ENCODE results near the gene S100A6. TPM values are rescaled to one million over a fixed set of nuclear protein-coding genes. Genes with fewer than 3 reads are reported as not detected.

The S100A6 gene
- 898 and 1,226 TPM in 2 replicates for polyA plus RNA-seq (2011; rRNA removed)
- polyA plus RNA-seq (2012; cell fraction: cytosol; rRNA removed), result 1,879 and 1,929 TPM in 2 replicates
- 562 and 1,121 TPM in 2 replicates for polyA plus RNA-seq (2012; cell fraction: nucleus; rRNA removed)
- 2,810 to 4,567 TPM (median 3,552 TPM) in 3 replicates for polyA plus RNA-seq (2017; fragmentation: RNase III; extraction: RNeasy Plus Mini Kit Qiagen cat#74134 plus additional on column Dnase treatment)
- polyA minus RNA-seq (2011; rRNA and poly(A)+ RNA removed), result 472 and 476 TPM in 2 replicates

- FAIRE-seq, result no peak
- POLR2A ChIA-PET, result interaction anchor here (0.6 to 7.0 kb wide), 14 partner anchors 11 to 455 kb away, joined by 3 to 114 read pairs (median 8); partner anchors contain the start of genes CHTOP, RPS27, S100A13 and S100A16
- Histone ChIP-seq H3K27ac (peak within 1 kb of the TSS; percentile 98 to 100), H3K9me3 (no peaks in the 10 kb centered on the region), H3K4me2 (peak within 1 kb of the TSS; percentile 97), H3K4me1 (peaks cover 38% of the 10 kb centered on the region), H3K4me3 (peak within 1 kb of the TSS; percentile 68)
- peak; percentile 65 to 74 for DNase-seq (ENCODE audit: low read depth in 1 of 2, low spot score in 1 of 2)
- 0% methylated on average over 8 of the region's 18 CpGs for WGBS (ENCODE audit: missing lambda C conversion rate)
- CTCF ChIA-PET, result interaction anchor here (0.6 to 18.2 kb wide), 16 partner anchors 10 to 361 kb away, joined by 3 to 471 read pairs (median 18); partner anchors contain the start of genes PGLYRP4, S100A1, S100A13 and S100A2
- peak; percentile 37 to 51 for ATAC-seq
- TF ChIP-seq EHF (CRISPR knock-in tag; IDR thresholded peaks at IDR 0.05), result no peak
- no peak for TF ChIP-seq JUNB (IDR thresholded peaks at IDR 0.05)
- TF ChIP-seq EP300 (IDR thresholded peaks at IDR 0.05), result no peak
- no peak for TF ChIP-seq EHMT2 (IDR thresholded peaks at IDR 0.05; ENCODE audit: low read depth)
- TF ChIP-seq CHD4 (IDR thresholded peaks at IDR 0.05; ENCODE audit: borderline replicate concordance), result no peak
- TF ChIP-seq JUN (IDR thresholded peaks at IDR 0.05), result peak; percentile 87 to 98; a peak in 4 of 5 replicates
- no peak for TF ChIP-seq HES2 (IDR thresholded peaks at IDR 0.05)
- no peak for TF ChIP-seq ZC3H11A (IDR thresholded peaks at IDR 0.05)
- TF ChIP-seq HOXB5 (CRISPR knock-in tag; IDR thresholded peaks at IDR 0.05), result peak; percentile 71
- TF ChIP-seq ATOH8 (CRISPR knock-in tag; IDR thresholded peaks at IDR 0.05; ENCODE audit: low read depth), result 0 out of 2 replicates have a peak, but pooled peaks have one; percentile 46
- TF ChIP-seq ZSCAN20 (CRISPR knock-in tag; IDR thresholded peaks at IDR 0.05), result no peak
- TF ChIP-seq SMC3 (IDR thresholded peaks at IDR 0.05), result no peak
- 0 out of 2 replicates have a peak, but pooled peaks have one; percentile 30 for TF ChIP-seq FOSB (CRISPR knock-in tag; IDR thresholded peaks at IDR 0.05)
- no peak for TF ChIP-seq KDM1A (IDR thresholded peaks at IDR 0.05; ENCODE audit: low read depth)
- 0 out of 2 replicates have a peak, but pooled peaks have one; percentile 25 for TF ChIP-seq E2F6 (IDR thresholded peaks at IDR 0.05; ENCODE audit: borderline replicate concordance, low read depth)
- no peak for TF ChIP-seq MAZ (IDR thresholded peaks at IDR 0.05; ENCODE audit: borderline replicate concordance, low read depth, low read length)
- no peak for TF ChIP-seq MAFK (IDR thresholded peaks at IDR 0.05; ENCODE audit: partially characterized antibody)
- TF ChIP-seq PHF8 (IDR thresholded peaks at IDR 0.05; ENCODE audit: borderline replicate concordance, low read depth), result peak; percentile 74; the same call in 1 of the 2 replicates
- no peak; the same call in 1 of the 2 replicates for TF ChIP-seq RARB (CRISPR knock-in tag; IDR thresholded peaks at IDR 0.05)
- TF ChIP-seq POLR2AphosphoS2 (conservative IDR thresholded peaks at IDR 0.05; ENCODE audit: low read length), result no peak; the same call in 1 of the 2 replicates
- TF ChIP-seq BHLHE40 (IDR thresholded peaks at IDR 0.05; ENCODE audit: low read depth, low read length), result no peak
- no peak for TF ChIP-seq FOXS1 (CRISPR knock-in tag; IDR thresholded peaks at IDR 0.05)
- TF ChIP-seq REST (IDR thresholded peaks at IDR 0.05), result peak; percentile 35; the same call in 1 of the 2 replicates
- no peak for TF ChIP-seq HEYL (CRISPR knock-in tag; IDR thresholded peaks at IDR 0.05)
- TF ChIP-seq BCL3 (IDR thresholded peaks at IDR 0.05), result peak; percentile 96; the same call in 2 of the 3 replicates
- no peak for TF ChIP-seq HMGXB4 (CRISPR knock-in tag; IDR thresholded peaks at IDR 0.05; ENCODE audit: borderline replicate concordance)
- TF ChIP-seq NR3C1 (IDR thresholded peaks at IDR 0.05), result no peak
- no peak for TF ChIP-seq KDM5A (IDR thresholded peaks at IDR 0.05)
- TF ChIP-seq HOXA7 (CRISPR knock-in tag; IDR thresholded peaks at IDR 0.05), result 0 out of 2 replicates have a peak, but pooled peaks have one; percentile 62
- 0 out of 2 replicates have a peak, but pooled peaks have one; percentile 31 for TF ChIP-seq GATA3 (IDR thresholded peaks at IDR 0.05; ENCODE audit: borderline replicate concordance)
- no peak for TF ChIP-seq RFX5 (IDR thresholded peaks at IDR 0.05)
Measured at GRCh38 chr1:153535242-153536011, at the start of gene S100A6. S100A6 (minus strand) TSS chr1:153535991; CDS start chr1:153535339, 652 bp downstream.

Data from A549 (cell line).